B cell (primary cell): ENCODE measurements around the gene ERC1. TPM values are rescaled to one million over a fixed set of nuclear protein-coding genes. Genes with fewer than 3 reads are reported as not detected.

Experiments used
- ATAC-seq: fragments of 200-7000 bp; cut with Tn5 transposase; one replicate; pipeline ENCODE4 v1.10.0; 2021; ENCODE audit warnings: low read depth, mild to moderate bottlenecking, moderate number of reproducible peaks, moderate library complexity
- CTCF ChIA-PET: fragments of 350-600 bp; sonication (Branson Sonifier 250); formaldehyde crosslinking; loops from one replicate; lab custom pipeline; 2021; ENCODE audit warnings: antibody characterized with exemption, inconsistent platforms; lab: Charles Lee
- POLR2A ChIA-PET: fragments of 350-600 bp; sonication (Branson Sonifier 250); formaldehyde crosslinking; loops from one replicate; lab custom pipeline; 2021; ENCODE audit warnings: antibody characterized with exemption; lab: Charles Lee
- DNase-seq: peaks from one replicate; pipeline ENCODE4 v3.0.0; 2013
- H2AFZ ChIP-seq: 2 replicates; pipeline ENCODE4 v1.6.1; 2012; ENCODE audit warnings: mild to moderate bottlenecking, low read depth, low read length; ENCODE audit not compliant: insufficient read depth, poor library complexity, severe bottlenecking
- H3K27ac ChIP-seq, 2 donors: 1 replicate in 1 of 2; 2 replicates in 1 of 2; pipeline ENCODE4 v1.5.1; 2012 to 2013; ENCODE audit warnings: low read length in 2 of 2, mild to moderate bottlenecking in 2 of 2, moderate library complexity in 1 of 2
- H3K27me3 ChIP-seq, 4 experiments: fragments of 200-600 bp in 1 of 4; sonication (generic) in 1 of 4; replicated peaks in 1 of 4; 1 replicate in 2 of 4; 2 replicates in 2 of 4; pipeline versions ENCODE4 v1.6.1 to v1.7.0; 2013 to 2016; ENCODE audit warnings: low read length in 3 of 4, mild to moderate bottlenecking in 2 of 4, mixed read lengths in 1 of 4, moderate library complexity in 1 of 4; ENCODE audit not compliant: insufficient read depth in 4 of 4, control insufficient read depth in 3 of 4; ENCODE audit errors: control extremely low read depth in 1 of 4
- H3K36me3 ChIP-seq, 2 experiments: replicated peaks in 1 of 2; 1 replicate in 1 of 2; 2 replicates in 1 of 2; pipeline versions ENCODE4 v1.6.1 to v1.7.1; 2013; ENCODE audit warnings: low read length in 1 of 2; ENCODE audit not compliant: insufficient read depth in 2 of 2, control insufficient read depth in 1 of 2; ENCODE audit errors: control extremely low read depth in 1 of 2, extremely low read depth in 1 of 2
- H3K4me1 ChIP-seq, 2 donors: fragments of 200-600 bp in 1 of 2; sonication (generic) in 1 of 2; 1 replicate in 1 of 2; 2 replicates in 1 of 2; pipeline versions ENCODE4 v1.5.1 to v1.6.1; 2013 to 2017; ENCODE audit warnings: low read length in 2 of 2; ENCODE audit not compliant: control insufficient read depth in 2 of 2, insufficient read depth in 2 of 2
- H3K4me2 ChIP-seq: replicated peaks from 2 replicates; pipeline ENCODE3; 2012; ENCODE audit warnings: mild to moderate bottlenecking, low read depth, low read length; ENCODE audit not compliant: poor library complexity, severe bottlenecking
- H3K4me3 ChIP-seq, 5 experiments: fragments of 200-600 bp in 1 of 5; sonication (generic) in 1 of 5; 1 replicate in 3 of 5; 2 replicates in 2 of 5; pipeline versions ENCODE4 v1.5.1 to v1.7.0; 2011 to 2016; ENCODE audit warnings: low read length in 4 of 5, mild to moderate bottlenecking in 4 of 5, low read depth in 2 of 5, control low read depth in 1 of 5, moderate library complexity in 1 of 5; ENCODE audit not compliant: insufficient read depth in 1 of 5; ENCODE audit errors: control extremely low read depth in 1 of 5, extremely low read depth in 1 of 5
- H3K79me2 ChIP-seq: fragments of 200-600 bp; sonication (generic); one replicate; pipeline ENCODE4 v1.6.0; 2016; ENCODE audit warnings: low read length; ENCODE audit not compliant: control insufficient read depth, insufficient read depth
- H3K9ac ChIP-seq: fragments of 200-600 bp; sonication (generic); 2 replicates; pipeline ENCODE4 v1.6.1; 2017; ENCODE audit warnings: mild to moderate bottlenecking, low read length, moderate library complexity
- H3K9me3 ChIP-seq, 3 donors: one replicate each; pipeline versions ENCODE4 v1.6.1 to v1.7.1; 2013; ENCODE audit warnings: low read length in 2 of 3; ENCODE audit not compliant: control insufficient read depth in 2 of 3, insufficient read depth in 1 of 3; ENCODE audit errors: control extremely low read depth in 1 of 3
- H4K20me1 ChIP-seq: 2 replicates; pipeline ENCODE4 v1.6.0; 2012; ENCODE audit warnings: mild to moderate bottlenecking, low read length; ENCODE audit not compliant: insufficient read depth, control insufficient read depth, poor library complexity, severe bottlenecking
- H3K27ac Mint-ChIP-seq: one replicate; pipeline ENCODE4 v1.8.0; 2021; ENCODE audit warnings: mixed read lengths
- H3K27me3 Mint-ChIP-seq: one replicate; pipeline ENCODE4 v1.8.0; 2021; ENCODE audit warnings: mixed read lengths
- H3K4me1 Mint-ChIP-seq: one replicate; pipeline ENCODE4 v1.8.0; 2021; ENCODE audit warnings: mixed read lengths
- H3K4me3 Mint-ChIP-seq: one replicate; pipeline ENCODE4 v1.8.0; 2021; ENCODE audit warnings: mixed read lengths
- H3K9me3 Mint-ChIP-seq: one replicate; pipeline ENCODE4 v1.8.0; 2022; ENCODE audit warnings: mixed read lengths; ENCODE audit not compliant: insufficient read depth
- CTCF ChIP-seq: fragments of 200-600 bp; IDR thresholded peaks from one replicate; pipeline ENCODE4 v1.8.0; 2022; ENCODE audit warnings: antibody characterized with exemption, mild to moderate bottlenecking
- EZH2 ChIP-seq: IDR thresholded peaks from 2 replicates; pipeline ENCODE4 v1.6.1; 2012; ENCODE audit warnings: borderline replicate concordance, low read depth, mild to moderate bottlenecking, moderate library complexity, low read length; ENCODE audit not compliant: insufficient read depth, poor library complexity, severe bottlenecking
- WGBS: methylation state at CpG from one replicate; pipeline ENCODE4 v1.1.5; 2013; ENCODE audit warnings: missing lambda C conversion rate; ENCODE audit not compliant: insufficient coverage; 5-methylcytosine and 5-hydroxymethylcytosine counted together
- intact Hi-C: fragments of 100-400 bp; cut with micrococcal nuclease; formaldehyde crosslinking; loops from one replicate; pipeline ENCODE4 v1.10.0; 2022
- polyA plus RNA-seq: library from polyadenylated mRNA; depleted of rRNA; stranded (reverse); fragments of >200 nt; gene quantifications from 2 replicates; pipeline ENCODE4 v1.2.3, GENCODE V29; 2012
- total RNA-seq, 2 donors: library from RNA; stranded (reverse); fragments of 120-200 nt in 1 of 2; gene quantifications; 1 replicate in 1 of 2; 2 replicates in 1 of 2; pipeline versions ENCODE4 v1.2.3 to v1.2.4, GENCODE V29; 2013 to 2022

The ERC1 gene
- total and polyA plus RNA-seq, 2 donors (not counting 1 experiment from before 2014, with no cell fraction given): 4.0 to 77.6 TPM

- Mint-ChIP-seq H3K9me3 (no peaks in the 10 kb centered on the region), H3K4me1 (peaks cover 24% of the 10 kb centered on the region), H3K27me3 (no peaks in the 10 kb centered on the region), H3K4me3 (peak overlapping the region; percentile 98), H3K27ac (peak overlapping the region; percentile 97)
- peak overlapping the region; percentile 99 for H2AFZ ChIP-seq
- peak overlapping the region; percentile 14 to 97 (median 88) for H3K4me3 ChIP-seq
- no peaks in the 10 kb centered on the region for H4K20me1 ChIP-seq
- peak overlapping the region; percentile 95 for H3K9ac ChIP-seq
- intact Hi-C loops: loop anchor here (1.0 to 5.0 kb wide), 4 partner anchors 42 to 603 kb away; partner anchors contain the start of genes CCDC77, FBXL14, RAD52 and WNK1
- no peaks in the 10 kb centered on the region for H3K36me3 ChIP-seq
- DNase-seq (no peak), ATAC-seq (peak; percentile 60)
- H3K4me1 ChIP-seq: peaks cover 16 to 18% of the 10 kb centered on the region in 2 donors
- peak overlapping the region; percentile 93 for H3K4me2 ChIP-seq
- WGBS: 7% methylated on average over 36 of the region's 48 CpGs
- H3K79me2 ChIP-seq: peaks cover 42% of the 10 kb centered on the region
- no peaks in the 10 kb centered on the region for H3K27me3 ChIP-seq
- CTCF ChIA-PET: interaction anchor here (1.5 to 4.1 kb wide), 2 partner anchors 41 to 101 kb away, joined by 4 to 31 read pairs; partner anchors contain the start of gene RAD52
- TF ChIP-seq EZH2 (no peak), CTCF (no peak)
- H3K27ac ChIP-seq: peak overlapping the region; percentile 54 to 90
- POLR2A ChIA-PET: interaction anchor here (0.7 to 2.9 kb wide), 5 partner anchors 40 to 594 kb away, joined by 3 to 27 read pairs (median 4); partner anchors contain the start of gene RAD52
- no peaks in the 10 kb centered on the region for H3K9me3 ChIP-seq
These were observed 619 bp downstream of the ERC1 start for GRCh38 chr12:991350-992333.
